HG02870 (cell line): ENCODE results near the gene HAGH.
"Not testable (repeated sequence)": the region's sequence is repeated elsewhere in the genome, so short reads cannot be mapped to it uniquely, and the experiment has no call there.

ENCODE experiments used
- ATAC-seq: cut with Tn5 transposase; IDR thresholded peaks from one replicate; pipeline ENCODE4 v1.9.1; 2021; ENCODE audit warnings: mild to moderate bottlenecking, moderate library complexity; ENCODE audit not compliant: unreplicated experiment

The HAGH gene

GRCh38 chr16:1826691-1827573, at the start of gene HAGH, which contains the start of gene FAHD1:
Gene HAGH (minus strand): TSS chr16:1826825. CDS start chr16:1826787, 38 bp downstream.
Gene FAHD1 (plus strand): TSS chr16:1827206. CDS start chr16:1827239, 33 bp downstream.
- peak; percentile 84 for ATAC-seq

- ATAC-seq, result not testable (repeated sequence)
Measured at GRCh38 chr16:1876066-1876465, 49.4 kb upstream of the HAGH start.

GRCh38 chr16:1874854-1875253, 48.2 kb upstream of the HAGH start:
- ATAC-seq, result no peak

- no peak for ATAC-seq
Measured at GRCh38 chr16:1871974-1872635, 45.5 kb upstream of the HAGH start, which contains the start of gene MEIOB. Gene MEIOB (minus strand): TSS chr16:1872164. CDS start chr16:1868175, 3,989 bp downstream.

- no peak for ATAC-seq
Measured at GRCh38 chr16:1870365-1871082, 43.9 kb upstream of the HAGH start.

GRCh38 chr16:1865902-1866690, 39.5 kb upstream of the HAGH start:
- no peak for ATAC-seq

- no peak for ATAC-seq
Measured at GRCh38 chr16:1863681-1864460, 37.2 kb upstream of the HAGH start.

GRCh38 chr16:1862394-1862793, 35.8 kb upstream of the HAGH start:
- ATAC-seq, result no peak

GRCh38 chr16:1861730-1862129, 35.1 kb upstream of the HAGH start:
- no peak for ATAC-seq

GRCh38 chr16:1859650-1860049, 33.0 kb upstream of the HAGH start:
- ATAC-seq, result no peak

GRCh38 chr16:1858189-1858865, 31.7 kb upstream of the HAGH start:
- ATAC-seq, result no peak

GRCh38 chr16:1857433-1858097, 30.9 kb upstream of the HAGH start:
- ATAC-seq, result no peak

GRCh38 chr16:1851793-1852192, 25.2 kb upstream of the HAGH start:
- ATAC-seq, result no peak

GRCh38 chr16:1850981-1851380, 24.4 kb upstream of the HAGH start:
- no peak for ATAC-seq

- no peak for ATAC-seq
Measured at GRCh38 chr16:1846416-1846815, 19.8 kb upstream of the HAGH start.

GRCh38 chr16:1845985-1846384, 19.4 kb upstream of the HAGH start:
- ATAC-seq, result no peak

GRCh38 chr16:1839554-1839953, 12.9 kb upstream of the HAGH start:
- ATAC-seq, result no peak

GRCh38 chr16:1834096-1834495, 7.5 kb upstream of the HAGH start:
- no peak for ATAC-seq
